WERI-Rb-1 (cell line): ENCODE measurements around the gene PTPRS.
A peak's percentile ranks its signal among the peaks of the same experiment; 100 is the strongest.
"Not testable (repeated sequence)": the region's sequence is repeated elsewhere in the genome, so short reads cannot be mapped to it uniquely, and the experiment has no call there.

Experiments
- DNase-seq: peaks from one replicate; pipeline ENCODE4 v3.0.0-alpha.2; 2020
- H3K27ac ChIP-seq: fragments of 250-450 bp; sonication (Bioruptor Pico); 2 replicates; pipeline ENCODE4 v1.5.1; 2020; ENCODE audit warnings: mild to moderate bottlenecking, moderate library complexity
- H3K27me3 ChIP-seq: fragments of 250-450 bp; sonication (Bioruptor Pico); 2 replicates; pipeline ENCODE4 v1.5.1; 2021; ENCODE audit warnings: mild to moderate bottlenecking, low read depth, moderate library complexity; ENCODE audit not compliant: insufficient read depth, severe bottlenecking
- H3K36me3 ChIP-seq: fragments of 250-450 bp; sonication (Bioruptor Pico); 2 replicates; pipeline ENCODE4 v1.5.1; 2020; ENCODE audit warnings: mild to moderate bottlenecking, moderate library complexity
- H3K4me3 ChIP-seq: 2 replicates; pipeline ENCODE4 v1.5.1; 2011; ENCODE audit warnings: low read depth, mild to moderate bottlenecking, control low read depth, low read length
- H3K9me3 ChIP-seq: fragments of 250-450 bp; sonication (Bioruptor Pico); 2 replicates; pipeline ENCODE4 v1.5.1; 2021; ENCODE audit warnings: mild to moderate bottlenecking, moderate library complexity; ENCODE audit not compliant: severe bottlenecking
- CTCF ChIP-seq: IDR thresholded peaks from 2 replicates; pipeline ENCODE4 v1.5.1; 2011; ENCODE audit warnings: low read depth, mild to moderate bottlenecking, control low read depth, inconsistent platforms, low read length

The PTPRS gene

GRCh38 chr19:5364674-5365073 is 24.1 kb upstream of the PTPRS start:
- Histone ChIP-seq H3K36me3 (no peaks in the 10 kb centered on the region), H3K4me3 (no peak overlapping the region), H3K9me3 (peaks cover 3% of the 10 kb centered on the region), H3K27me3 (no peaks in the 10 kb centered on the region), H3K27ac (no peak overlapping the region)
- DNase-seq = no peak
- TF ChIP-seq CTCF = no peak

GRCh38 chr19:5361839-5362238 is 21.2 kb upstream of the PTPRS start:
- H3K4me3 ChIP-seq, DNase-seq, H3K36me3 ChIP-seq, H3K27me3 ChIP-seq, H3K9me3 ChIP-seq, H3K27ac ChIP-seq: not testable (repeated sequence)

GRCh38 chr19:5361407-5361806 is 20.8 kb upstream of the PTPRS start:
- no peak overlapping the region for H3K27ac ChIP-seq
- H3K36me3 ChIP-seq = no peaks in the 10 kb centered on the region
- no peaks in the 10 kb centered on the region for H3K9me3 ChIP-seq
- H3K4me3 ChIP-seq = no peak overlapping the region
- no peak for TF ChIP-seq CTCF
- DNase-seq = no peak
- H3K27me3 ChIP-seq = no peaks in the 10 kb centered on the region

- Histone ChIP-seq H3K27ac (no peak overlapping the region), H3K27me3 (no peaks in the 10 kb centered on the region), H3K9me3 (no peaks in the 10 kb centered on the region), H3K36me3 (no peaks in the 10 kb centered on the region), H3K4me3 (no peak overlapping the region)
- no peak for DNase-seq
- TF ChIP-seq CTCF = no peak
Measured at GRCh38 chr19:5360003-5360780, 19.6 kb upstream of the PTPRS start.

- H3K4me3 ChIP-seq = no peak overlapping the region
- DNase-seq = peak; percentile 32
- H3K9me3 ChIP-seq = no peaks in the 10 kb centered on the region
- no peaks in the 10 kb centered on the region for H3K36me3 ChIP-seq
- H3K27me3 ChIP-seq = no peaks in the 10 kb centered on the region
- no peak for TF ChIP-seq CTCF
- H3K27ac ChIP-seq = no peak overlapping the region
Measured at GRCh38 chr19:5358173-5358800, 17.7 kb upstream of the PTPRS start.

- no peaks in the 10 kb centered on the region for H3K27me3 ChIP-seq
- H3K9me3 ChIP-seq = no peaks in the 10 kb centered on the region
- no peak for TF ChIP-seq CTCF
- no peak overlapping the region for H3K27ac ChIP-seq
- no peaks in the 10 kb centered on the region for H3K36me3 ChIP-seq
- DNase-seq = no peak
- no peak overlapping the region for H3K4me3 ChIP-seq
Measured at GRCh38 chr19:5357584-5357983, 17.0 kb upstream of the PTPRS start.
